Measurements from ENCODE around the gene RBM34.

Gene RBM34

GRCh38 chr1:235131961-235132360, 29.1 kb downstream of the RBM34 start:
- in situ Hi-C loops (cut with HindIII; ENCODE audit: low sequenced_read_pairs): no loop called here
- no peak for DNase-seq (ENCODE audit: low read depth)
- no peak for TF ChIP-seq CTCF (IDR thresholded peaks at IDR 0.05; ENCODE audit: low read depth, low read length, missing control alignments)
- no peak overlapping the region for H3K4me3 ChIP-seq (ENCODE audit: low read depth, low read length)

- no peak for DNase-seq (ENCODE audit: low read depth)
- no peak overlapping the region for H3K4me3 ChIP-seq (ENCODE audit: low read depth, low read length)
- no peak for TF ChIP-seq CTCF (IDR thresholded peaks at IDR 0.05; ENCODE audit: low read depth, low read length, missing control alignments)
- in situ Hi-C loops (cut with HindIII; ENCODE audit: low sequenced_read_pairs): no loop called here
Observed at GRCh38 chr1:235130766-235131270, 30.2 kb downstream of the RBM34 start.

DNA sequence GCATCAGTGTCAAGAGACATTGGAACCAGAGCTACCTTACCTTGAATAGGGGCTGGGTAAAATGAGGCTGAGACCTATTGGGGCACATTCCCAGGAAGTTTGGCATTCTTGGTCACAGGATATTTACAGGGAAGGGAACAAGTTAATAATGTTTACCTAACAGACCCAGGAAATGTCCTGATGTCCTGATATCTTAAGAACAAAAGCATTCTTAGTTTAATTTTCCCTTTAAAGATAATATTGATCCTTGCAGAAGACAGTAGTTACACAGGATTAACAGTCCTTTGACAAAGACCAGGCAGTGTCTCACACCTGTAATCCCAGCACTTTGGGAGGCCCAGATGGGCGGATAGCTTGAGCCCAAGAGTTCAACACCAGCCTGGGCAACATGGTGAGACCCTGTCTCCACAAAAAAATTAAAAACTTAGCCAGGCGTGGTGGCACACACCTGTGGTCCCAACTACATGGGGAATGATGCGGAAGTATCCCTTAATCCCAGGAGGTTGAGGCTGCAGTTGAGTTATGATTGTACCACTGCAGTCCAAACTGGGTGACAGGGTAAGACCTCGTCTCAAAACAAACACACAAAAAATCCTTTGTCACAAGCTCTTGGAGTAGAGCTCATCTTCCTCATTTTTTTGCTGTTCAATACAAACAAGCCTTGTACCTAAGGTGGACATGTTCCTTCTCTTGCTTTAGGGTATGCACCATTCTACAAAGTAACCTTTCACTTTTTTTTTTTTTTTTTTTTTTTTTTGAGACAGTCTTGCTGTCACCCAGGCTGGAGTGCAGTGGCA, 31.1 kb downstream of the RBM34 start:
- no peak overlapping the region for H3K4me3 ChIP-seq (ENCODE audit: low read depth, low read length)
- no peak for TF ChIP-seq CTCF (IDR thresholded peaks at IDR 0.05; ENCODE audit: low read depth, low read length, missing control alignments)
- DNase-seq (ENCODE audit: low read depth): no peak
- in situ Hi-C loops (cut with HindIII; ENCODE audit: low sequenced_read_pairs): no loop called here

GRCh38 chr1:235128456-235129328, 32.4 kb downstream of the RBM34 start, which contains the start of gene TOMM20:
TOMM20 (minus strand) TSS chr1:235128837; CDS start chr1:235128715, 122 bp downstream.
- in situ Hi-C loops (cut with HindIII; ENCODE audit: low sequenced_read_pairs): no loop called here
- peak; percentile 95 for DNase-seq (ENCODE audit: low read depth)
- TF ChIP-seq CTCF (IDR thresholded peaks at IDR 0.05; ENCODE audit: low read depth, low read length, missing control alignments): no peak
- H3K4me3 ChIP-seq (ENCODE audit: low read depth, low read length): peak within 1 kb of the TSS; percentile 99

DNA sequence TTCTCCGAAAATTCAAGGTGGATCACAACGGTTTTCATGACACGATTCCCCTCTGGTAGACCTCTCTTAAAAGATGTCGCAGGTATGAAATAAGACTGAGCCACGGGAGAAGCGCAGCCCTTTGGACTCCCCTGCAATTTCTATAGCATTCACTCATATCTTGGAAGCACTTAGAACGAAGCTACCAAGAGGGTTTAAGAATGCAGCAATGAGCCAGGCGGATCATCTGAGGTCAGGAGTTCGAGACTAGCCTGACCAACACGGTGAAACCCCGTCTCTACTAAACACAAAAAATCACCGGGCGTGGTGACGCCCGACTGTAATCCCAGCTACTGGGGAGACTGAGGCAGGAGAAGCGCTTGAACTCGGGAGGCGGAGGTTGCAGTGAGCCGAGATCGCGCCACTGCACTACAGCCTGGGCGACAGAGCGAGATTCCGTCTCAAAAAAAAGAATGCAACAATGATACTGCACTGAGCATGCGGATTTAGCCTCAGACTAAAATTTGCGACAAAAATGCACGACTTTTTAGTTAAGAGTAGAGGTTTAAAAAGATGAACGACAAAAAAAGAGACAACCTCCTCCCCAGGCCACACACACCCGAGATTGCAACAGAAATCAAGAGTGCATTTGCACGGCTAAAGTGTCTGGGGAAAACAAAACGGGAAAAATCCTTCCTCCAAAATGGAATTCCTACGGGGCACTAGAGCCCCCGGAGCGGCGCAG, 33.2 kb downstream of the RBM34 start:
- no peak for TF ChIP-seq CTCF (IDR thresholded peaks at IDR 0.05; ENCODE audit: low read depth, low read length, missing control alignments)
- H3K4me3 ChIP-seq (ENCODE audit: low read depth, low read length): peak overlapping the region; percentile 99
- in situ Hi-C loops (cut with HindIII; ENCODE audit: low sequenced_read_pairs): no loop called here
- no peak for DNase-seq (ENCODE audit: low read depth)

- peak overlapping the region; percentile 99 for H3K4me3 ChIP-seq (ENCODE audit: low read depth, low read length)
- in situ Hi-C loops (cut with HindIII; ENCODE audit: low sequenced_read_pairs): no loop called here
- DNase-seq (ENCODE audit: low read depth): no peak
- TF ChIP-seq CTCF (IDR thresholded peaks at IDR 0.05; ENCODE audit: low read depth, low read length, missing control alignments): no peak
Observed at GRCh38 chr1:235127203-235127602, 33.8 kb downstream of the RBM34 start.

All from astrocyte of the cerebellum (primary cell).